ENCODE results near the gene LRRN3.

The LRRN3 gene

DNA sequence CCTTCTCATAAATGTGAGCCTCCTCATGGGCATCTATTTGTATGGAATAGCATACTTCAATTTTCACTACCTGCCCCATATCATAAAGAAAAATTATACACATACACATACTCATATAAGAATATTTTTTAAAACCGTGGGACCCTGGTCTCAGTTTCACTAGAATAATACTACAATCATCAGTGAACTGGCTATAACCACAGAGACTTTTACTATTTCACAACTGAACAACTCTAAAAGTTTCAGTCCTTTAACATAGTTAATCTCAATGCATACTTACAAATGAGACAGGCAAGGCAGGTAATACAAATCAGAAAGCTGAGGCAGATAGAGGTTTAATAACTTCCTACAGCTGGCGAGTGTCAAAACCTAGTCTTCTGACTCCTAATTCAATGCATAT, 83.1 kb downstream of the LRRN3 start:
- Histone ChIP-seq H3K18ac (ENCODE audit: low read length) (no peak overlapping the region), H2BK120ac (ENCODE audit: low read depth, low read length) (no peak overlapping the region), H2BK12ac (ENCODE audit: low read length) (no peak overlapping the region), H3K4ac (ENCODE audit: low read length) (no peak overlapping the region), H3K27me3 (ENCODE audit: control insufficient read depth in 3 of 3, insufficient read depth in 3 of 3, low read depth in 1 of 3, low read length in 3 of 3) (no peaks in the 10 kb centered on the region), H3K9me3 (replicated peaks in 1 of 2; ENCODE audit: control insufficient read depth in 2 of 2, insufficient read depth in 1 of 2, low read depth in 1 of 2, low read length in 2 of 2) (no peaks in the 10 kb centered on the region), H3K36me3 (replicated peaks in 1 of 2; ENCODE audit: control insufficient read depth in 2 of 2, insufficient read depth in 2 of 2, low read length in 2 of 2) (no peaks in the 10 kb centered on the region), H4K91ac (ENCODE audit: low read depth, low read length, poor library complexity) (no peak overlapping the region), H3K4me1 (ENCODE audit: control insufficient read depth in 2 of 2, insufficient read depth in 1 of 2, low read depth in 1 of 2, low read length in 2 of 2) (no peaks in the 10 kb centered on the region), H4K8ac (ENCODE audit: low read depth, low read length) (no peak overlapping the region), H3K4me3 (ENCODE audit: low read length in 2 of 2) (no peak overlapping the region), H3K23ac (ENCODE audit: low read depth, low read length, poor library complexity) (no peak overlapping the region), H3K14ac (ENCODE audit: low read length) (no peak overlapping the region), H3K9ac (ENCODE audit: low read depth, low read length, poor library complexity) (no peak overlapping the region), H2BK15ac (ENCODE audit: low read length) (no peak overlapping the region), H3K4me2 (ENCODE audit: insufficient read depth, low read length, poor library complexity, severe bottlenecking) (no peak overlapping the region), H2AK5ac (ENCODE audit: low read depth, low read length) (no peak overlapping the region), H3K79me1 (ENCODE audit: low read depth, low read length) (no peaks in the 10 kb centered on the region), H3K27ac (replicated peaks; ENCODE audit: low read length) (no peak overlapping the region), H2AFZ (ENCODE audit: low read length) (no peak overlapping the region), H2BK5ac (ENCODE audit: low read length) (no peak overlapping the region)
- DNase-seq (ENCODE audit: low spot score): no peak
- no CpG with 5 or more reads among the region's 2 CpGs for WGBS, 2 donors (ENCODE audit: extremely low coverage in 2 of 2, insufficient read length in 2 of 2, insufficient replicate concordance in 1 of 2)

DNA sequence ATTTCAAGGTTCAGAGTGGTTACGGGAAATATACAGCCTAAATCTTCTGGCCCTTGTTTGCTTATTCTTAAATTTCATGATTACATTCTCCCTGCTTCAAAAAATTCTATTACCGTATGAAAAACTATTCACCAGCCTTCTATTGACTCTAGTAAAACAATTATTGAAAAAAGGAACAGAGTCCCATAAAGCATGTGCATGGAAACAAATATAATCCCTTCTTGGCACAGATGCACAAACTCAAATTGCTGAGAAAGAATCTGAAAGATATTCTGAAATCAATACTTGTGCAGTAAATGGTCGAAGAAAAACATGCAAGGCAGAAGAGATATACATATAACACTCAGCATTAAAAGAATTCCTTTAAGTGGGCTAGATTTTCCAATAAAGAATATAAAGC, 83.6 kb downstream of the LRRN3 start:
- Histone ChIP-seq H3K14ac (ENCODE audit: low read length) (no peak overlapping the region), H3K4me3 (ENCODE audit: low read length in 2 of 2) (no peak overlapping the region), H3K4ac (ENCODE audit: low read length) (no peak overlapping the region), H3K9me3 (replicated peaks in 1 of 2; ENCODE audit: control insufficient read depth in 2 of 2, insufficient read depth in 1 of 2, low read depth in 1 of 2, low read length in 2 of 2) (no peaks in the 10 kb centered on the region), H3K27me3 (ENCODE audit: control insufficient read depth in 3 of 3, insufficient read depth in 3 of 3, low read depth in 1 of 3, low read length in 3 of 3) (no peaks in the 10 kb centered on the region), H3K9ac (ENCODE audit: low read depth, low read length, poor library complexity) (no peak overlapping the region), H4K91ac (ENCODE audit: low read depth, low read length, poor library complexity) (no peak overlapping the region), H4K8ac (ENCODE audit: low read depth, low read length) (no peak overlapping the region), H3K27ac (replicated peaks; ENCODE audit: low read length) (no peak overlapping the region), H3K4me1 (ENCODE audit: control insufficient read depth in 2 of 2, insufficient read depth in 1 of 2, low read depth in 1 of 2, low read length in 2 of 2) (no peaks in the 10 kb centered on the region), H3K18ac (ENCODE audit: low read length) (no peak overlapping the region), H3K36me3 (replicated peaks in 1 of 2; ENCODE audit: control insufficient read depth in 2 of 2, insufficient read depth in 2 of 2, low read length in 2 of 2) (no peaks in the 10 kb centered on the region), H3K23ac (ENCODE audit: low read depth, low read length, poor library complexity) (no peak overlapping the region), H2BK120ac (ENCODE audit: low read depth, low read length) (no peak overlapping the region), H2AK5ac (ENCODE audit: low read depth, low read length) (no peak overlapping the region), H2AFZ (ENCODE audit: low read length) (no peak overlapping the region), H2BK12ac (ENCODE audit: low read length) (no peak overlapping the region), H3K79me1 (ENCODE audit: low read depth, low read length) (no peaks in the 10 kb centered on the region), H2BK15ac (ENCODE audit: low read length) (no peak overlapping the region), H3K4me2 (ENCODE audit: insufficient read depth, low read length, poor library complexity, severe bottlenecking) (no peak overlapping the region), H2BK5ac (ENCODE audit: low read length) (no peak overlapping the region)
- no CpG with 5 or more reads among the region's 3 CpGs for WGBS, 2 donors (ENCODE audit: extremely low coverage in 2 of 2, insufficient read length in 2 of 2, insufficient replicate concordance in 1 of 2)
- no peak for DNase-seq (ENCODE audit: low spot score)
